EH (cell line): ENCODE measurements around the gene ADCY5.

Source experiments
- DNase-seq: peaks from one replicate; pipeline ENCODE4 v3.0.0-alpha.2; 2015; ENCODE audit warnings: low read depth

Gene ADCY5

DNA sequence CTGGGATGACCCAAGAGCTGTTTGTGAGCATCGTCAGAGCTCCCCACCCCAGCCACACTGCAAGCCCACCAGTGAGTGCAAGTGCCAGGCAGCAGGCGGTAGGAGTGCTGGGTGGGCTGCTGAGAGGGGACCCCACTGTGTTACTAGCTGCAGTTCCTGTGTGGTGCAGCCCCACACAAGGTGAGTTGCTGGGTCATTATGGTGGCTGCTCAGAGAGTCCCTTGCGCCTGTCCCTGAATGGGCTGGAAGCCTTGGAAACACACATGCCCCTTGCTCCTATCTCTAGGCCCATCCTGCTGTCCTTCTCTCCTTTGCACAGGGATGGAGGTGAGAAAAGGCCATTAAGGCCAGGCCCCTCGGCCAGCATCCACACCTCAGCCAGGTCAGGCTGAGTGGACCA, 163.4 kb downstream of the ADCY5 start:
- no peak for DNase-seq

DNA sequence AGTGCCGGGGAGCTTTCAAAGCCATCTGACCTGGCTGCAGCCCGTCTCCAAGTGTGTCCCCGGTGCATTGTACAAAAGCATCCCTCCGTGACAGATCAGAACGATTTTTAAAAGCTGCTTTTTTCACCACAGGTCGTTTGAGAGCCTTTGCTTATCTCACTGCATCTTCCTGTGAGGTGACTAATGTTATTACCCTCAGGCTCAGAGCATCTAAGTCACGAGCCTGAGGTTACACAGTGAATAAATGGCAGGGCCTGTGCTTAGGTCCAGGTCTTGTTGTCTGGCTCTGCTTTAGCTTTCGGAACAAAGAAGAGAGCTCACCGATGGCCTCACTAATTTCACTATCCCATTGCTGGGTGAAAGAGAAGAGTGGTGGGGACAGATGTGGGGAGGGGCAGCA, 163.8 kb downstream of the ADCY5 start:
- peak; percentile 37 for DNase-seq

DNA sequence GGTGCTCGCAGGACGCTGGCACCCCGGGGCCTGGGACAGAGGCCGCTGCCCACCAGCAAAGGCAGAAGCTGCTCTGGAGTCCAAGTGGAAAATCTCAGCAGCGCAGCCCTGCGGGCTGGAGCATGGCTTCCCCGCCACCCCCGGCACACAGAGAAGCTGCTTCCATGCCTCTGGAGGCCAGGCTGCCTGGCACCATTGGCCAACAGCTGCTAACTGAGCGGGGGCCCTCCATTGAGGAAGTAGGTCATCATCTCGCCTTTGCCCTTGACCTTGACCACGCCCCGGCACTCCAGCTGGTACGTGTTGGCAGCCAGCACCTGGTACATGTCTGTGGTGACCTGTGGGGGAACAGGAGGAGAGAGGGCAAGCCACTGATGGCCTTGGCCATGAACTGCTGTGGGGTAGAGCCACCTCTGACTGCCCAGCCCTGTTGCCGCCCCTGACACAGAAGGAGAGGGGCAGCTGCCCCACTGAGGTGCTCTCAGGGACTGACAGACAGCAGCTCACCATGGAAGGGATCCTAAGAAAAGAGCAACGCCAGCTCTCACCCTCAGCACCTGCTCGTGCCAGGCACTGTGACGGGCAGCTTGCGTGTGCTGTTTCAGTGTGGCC, 164.4 kb downstream of the ADCY5 start:
- DNase-seq, result no peak

- no peak for DNase-seq
These were observed 165.1 kb downstream of the ADCY5 start for GRCh38 chr3:123283657-123284398.

DNA sequence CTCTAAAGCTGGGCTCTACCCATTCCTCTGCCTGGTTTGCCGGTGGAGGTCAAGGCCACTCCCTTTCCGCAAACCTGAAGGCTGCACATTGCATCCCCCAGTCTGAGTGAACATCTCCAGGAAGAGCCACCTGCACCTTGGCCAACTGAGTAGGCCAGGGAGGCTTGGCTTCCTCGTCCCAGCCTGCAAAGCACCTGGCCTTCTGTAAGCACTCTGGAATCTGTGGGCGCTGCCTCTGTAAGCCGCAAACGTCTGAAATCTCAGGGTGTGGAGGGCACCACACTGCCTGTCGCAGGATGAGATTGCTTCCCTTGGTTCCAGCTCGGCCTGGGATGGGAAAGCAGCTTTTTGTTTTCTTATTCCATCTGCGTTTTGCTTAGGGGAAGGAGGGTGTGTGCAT, 165.8 kb downstream of the ADCY5 start:
- DNase-seq, result no peak

- DNase-seq, result no peak
These were observed 166.4 kb downstream of the ADCY5 start for GRCh38 chr3:123282461-123282860.

DNA sequence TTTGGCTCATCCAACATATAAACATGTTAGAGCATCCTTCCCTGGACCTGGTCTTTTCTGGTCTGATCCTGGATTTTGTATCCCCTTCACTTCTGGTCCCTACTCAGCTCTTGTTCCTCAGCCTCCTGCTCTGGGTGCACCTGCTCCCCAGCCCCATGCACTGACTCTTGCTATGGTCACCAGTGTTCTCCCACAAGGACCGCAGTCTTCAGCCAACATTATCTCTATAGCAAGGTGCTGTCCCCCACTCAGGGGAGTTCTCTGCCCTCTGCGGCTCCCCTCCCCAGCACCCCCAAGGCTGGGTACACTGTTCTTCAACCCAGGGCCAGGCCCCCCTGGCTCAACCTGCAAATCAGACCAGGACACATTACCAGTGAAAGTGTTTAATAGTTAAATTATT, 167.0 kb downstream of the ADCY5 start:
- DNase-seq, result no peak

DNA sequence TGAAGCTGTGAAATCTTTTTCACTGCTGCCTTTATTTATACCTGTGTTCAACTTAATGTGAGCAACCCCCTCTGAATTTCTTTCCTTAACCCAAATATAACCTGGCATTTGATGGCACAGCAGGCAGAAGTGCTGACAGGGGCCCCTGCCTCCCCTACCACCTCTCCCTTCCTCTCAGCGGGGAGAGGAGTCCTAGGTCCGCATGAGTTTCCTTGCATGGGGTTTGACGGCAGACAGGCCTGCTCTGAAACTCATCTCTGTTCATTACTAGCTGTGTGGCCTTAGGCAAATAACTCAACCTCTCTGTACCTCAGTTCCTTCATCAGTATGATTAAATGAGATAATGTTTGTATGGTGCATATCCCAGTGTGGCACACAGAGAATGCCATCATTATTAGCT, 167.5 kb downstream of the ADCY5 start:
- no peak for DNase-seq

DNA sequence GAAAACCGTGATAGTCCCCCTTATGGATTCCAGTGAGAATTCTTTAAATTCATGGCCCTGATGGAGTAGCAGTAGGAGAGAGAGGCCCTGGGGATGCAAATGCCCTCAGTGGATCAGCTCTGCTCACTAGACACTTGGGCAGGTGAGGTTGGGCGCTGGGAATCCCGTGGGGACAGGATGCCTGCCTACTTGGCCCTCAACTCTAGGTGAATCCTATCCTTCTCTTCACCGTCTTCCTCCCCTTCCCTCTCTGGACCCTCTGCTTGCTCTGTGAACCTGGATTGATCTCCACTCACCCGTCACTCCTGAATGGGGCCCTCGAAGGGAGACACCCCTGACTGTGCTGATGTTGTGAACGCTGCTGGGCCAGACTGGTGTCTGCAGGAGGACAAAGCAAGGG, 169.8 kb downstream of the ADCY5 start:
- no peak for DNase-seq

GRCh38 chr3:123278446-123278845, 170.4 kb downstream of the ADCY5 start:
- DNase-seq, result no peak

DNA sequence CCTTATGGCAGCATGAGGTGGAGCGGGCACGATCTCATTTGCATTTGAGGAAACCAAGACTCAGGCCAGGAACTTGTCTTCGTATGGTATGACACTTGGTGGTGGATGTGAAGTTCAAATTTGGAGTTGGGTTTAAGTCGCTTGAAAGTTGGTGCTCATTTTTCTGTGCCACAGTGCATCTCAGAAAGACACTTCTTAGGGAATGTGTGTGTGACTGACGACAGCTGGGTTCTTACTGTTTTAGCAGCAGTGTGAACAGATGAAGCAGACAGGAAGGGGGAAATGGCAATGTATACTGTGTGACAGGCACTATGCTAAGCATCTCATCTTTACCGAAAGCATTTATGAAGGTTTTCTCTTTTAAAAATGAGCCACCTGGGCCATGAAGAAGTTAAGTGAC, 171.8 kb downstream of the ADCY5 start:
- no peak for DNase-seq

DNA sequence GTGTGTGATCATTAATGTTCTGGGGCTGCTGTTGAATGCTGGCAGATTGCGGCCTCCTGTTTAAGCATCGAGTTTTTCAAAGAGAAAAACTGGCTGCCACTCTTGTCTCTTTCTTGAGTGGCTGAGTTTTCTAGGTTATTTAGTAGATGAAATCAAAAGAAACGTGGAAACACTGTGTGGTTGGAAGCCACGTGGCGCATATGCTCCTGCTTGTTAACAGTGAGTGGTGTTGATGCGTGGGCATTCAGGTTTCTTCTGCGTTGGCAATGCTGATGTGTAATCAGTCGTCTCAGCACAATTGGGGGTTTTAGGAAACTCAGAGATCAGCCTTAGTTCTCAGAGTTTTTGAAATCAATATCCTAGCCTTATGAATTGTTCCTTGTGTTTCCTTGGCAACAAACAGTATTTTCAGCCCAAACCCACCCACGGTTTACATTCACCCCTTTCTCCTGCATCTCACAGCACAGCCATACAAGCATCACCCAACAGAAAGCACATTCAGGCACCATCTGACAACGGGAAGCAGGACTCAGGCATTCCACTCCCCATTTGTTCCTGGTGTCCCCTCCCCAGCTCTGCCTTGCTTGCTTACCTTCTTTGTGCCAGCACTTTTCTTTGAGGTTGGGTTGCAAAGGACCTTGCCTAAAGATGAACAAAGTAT, 172.4 kb downstream of the ADCY5 start:
- no peak for DNase-seq

DNA sequence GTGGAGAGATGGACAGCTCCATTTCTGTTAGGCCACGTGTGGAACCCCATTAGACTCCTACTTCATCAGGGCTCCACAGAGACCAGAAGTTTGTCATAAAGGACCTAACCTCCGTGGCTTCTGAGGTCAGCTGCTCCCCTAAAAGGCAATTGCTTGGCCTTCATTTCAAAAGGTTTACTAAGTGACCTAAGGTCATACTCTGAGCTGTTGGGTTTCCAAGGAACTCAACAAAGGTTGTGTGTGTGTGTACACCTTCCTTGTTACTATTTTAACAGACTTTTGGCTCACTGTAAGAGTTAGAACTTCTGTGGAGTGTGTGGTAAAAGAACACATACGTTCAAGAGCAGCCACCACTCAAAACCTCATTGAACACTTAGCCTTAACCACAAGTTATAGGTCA, 173.2 kb downstream of the ADCY5 start:
- no peak for DNase-seq

GRCh38 chr3:123272547-123272946, 176.3 kb downstream of the ADCY5 start:
- DNase-seq, result peak; percentile 72

DNA sequence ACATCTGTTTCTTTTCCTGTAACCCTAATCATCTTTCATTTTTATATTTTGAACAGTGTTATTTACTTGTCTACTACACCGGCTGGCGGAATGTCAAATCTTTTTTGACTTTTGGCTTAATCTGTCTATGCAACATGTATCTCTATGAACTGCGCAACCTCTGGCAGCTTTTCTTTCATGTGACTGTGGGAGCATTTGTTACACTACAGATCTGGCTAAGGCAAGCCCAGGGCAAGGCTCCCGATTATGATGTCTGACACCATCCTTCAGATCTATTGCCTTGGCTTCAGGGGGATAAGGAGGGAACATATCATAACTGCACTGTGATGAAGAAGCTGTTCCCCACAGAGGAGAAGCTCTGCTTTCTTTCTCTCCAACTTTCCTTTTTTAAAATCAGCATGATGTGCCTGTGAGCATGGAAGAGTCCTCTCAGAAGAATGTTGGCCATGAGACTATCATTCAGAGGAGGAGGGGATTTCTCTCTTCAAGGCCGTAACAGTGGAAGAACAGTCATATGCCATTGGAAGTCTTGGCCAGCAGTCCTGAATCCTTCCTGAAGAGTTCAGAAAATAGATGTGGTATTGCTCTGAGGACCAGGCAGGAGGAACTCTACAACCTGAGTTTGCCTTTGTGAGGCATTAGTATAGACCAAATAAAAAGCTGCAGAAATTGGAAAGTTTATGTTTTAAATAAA, 177.3 kb downstream of the ADCY5 start:
- DNase-seq, result peak; percentile 6

GRCh38 chr3:123270818-123271217, 178.1 kb downstream of the ADCY5 start:
- no peak for DNase-seq

DNA sequence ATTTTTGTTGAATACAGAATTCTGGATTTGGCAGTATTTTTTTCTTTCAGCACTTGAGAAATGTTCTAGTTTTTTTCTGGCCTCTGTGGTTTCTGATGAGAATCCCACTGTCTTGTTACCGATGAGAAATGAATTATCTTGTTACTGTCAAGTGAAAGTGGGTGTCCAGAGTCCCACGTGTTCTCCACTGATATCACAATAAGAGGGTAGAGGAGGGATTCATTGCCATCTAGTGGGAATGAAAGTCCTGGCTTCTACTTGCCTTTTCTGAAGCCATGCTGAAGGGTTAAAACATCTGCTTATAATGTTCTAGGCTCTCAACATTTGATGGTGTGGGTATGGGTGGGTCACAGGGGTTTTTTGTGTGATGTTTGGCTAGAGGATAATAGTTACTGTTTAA, 181.1 kb downstream of the ADCY5 start:
- DNase-seq, result no peak

GRCh38 chr3:123263941-123264340, 184.9 kb downstream of the ADCY5 start:
- no peak for DNase-seq

- DNase-seq, result no peak
These were observed 186.0 kb downstream of the ADCY5 start for GRCh38 chr3:123262868-123263267.

DNA sequence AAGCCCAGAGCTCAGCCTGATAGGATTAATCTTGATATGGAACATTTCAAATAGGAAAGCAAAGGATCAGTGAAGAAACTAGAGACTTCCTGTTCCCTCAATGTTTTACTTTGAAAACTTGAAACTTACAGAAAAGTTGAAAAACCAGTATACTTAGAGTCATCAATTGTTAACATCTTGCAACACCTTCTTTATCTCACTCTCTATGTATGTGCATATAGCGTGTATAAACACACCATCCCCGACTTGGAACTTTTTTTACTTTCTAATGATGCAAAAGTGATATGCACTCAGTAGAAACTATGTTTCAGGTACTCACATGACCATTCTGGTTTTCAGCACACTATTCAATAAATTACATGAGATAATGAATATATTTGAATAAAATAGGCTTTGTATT, 186.7 kb downstream of the ADCY5 start:
- DNase-seq, result no peak

DNA sequence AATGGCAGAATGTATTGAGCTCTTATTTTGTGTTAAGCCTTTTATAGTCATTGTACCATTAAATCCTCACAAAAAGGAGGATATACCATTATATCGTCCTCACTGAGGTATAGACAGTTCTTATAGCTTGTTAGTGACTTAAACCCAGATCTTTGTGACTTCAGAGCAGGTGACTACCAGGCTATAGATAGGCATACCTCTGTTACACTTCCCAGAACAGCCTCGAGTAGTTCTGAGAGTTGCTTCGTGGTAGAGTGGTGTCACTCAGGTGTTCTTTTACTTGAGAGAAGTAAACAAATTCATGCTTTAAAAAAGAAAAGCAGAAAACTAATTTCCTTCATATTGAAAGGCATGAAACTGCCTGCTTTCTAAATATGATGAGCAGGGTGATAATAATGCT, 187.2 kb downstream of the ADCY5 start:
- DNase-seq, result no peak

GRCh38 chr3:123258811-123259420, 190.0 kb downstream of the ADCY5 start:
- DNase-seq, result peak; percentile 69
